Right cardiac atrium (tissue), 5 donors: ENCODE measurements around the gene FBXO36. TPM values are rescaled to one million over a fixed set of nuclear protein-coding genes. Genes with fewer than 3 reads are reported as not detected.

ENCODE experiments used
- ATAC-seq, 2 donors: fragments of 200-7000 bp; cut with Tn5 transposase; one replicate each; pipeline versions ENCODE4 v1.8.0 to v1.9.1; 2020; ENCODE audit warnings: moderate library complexity in 2 of 2, mild to moderate bottlenecking in 1 of 2
- DNase-seq, 3 donors: peaks; one replicate each; pipeline ENCODE4 v3.0.0-alpha.2; 2020
- H3K27ac ChIP-seq: one replicate; pipeline ENCODE4 v1.5.1; 2013; ENCODE audit warnings: mild to moderate bottlenecking, low read length, control low read depth, moderate library complexity
- H3K27me3 ChIP-seq: one replicate; pipeline ENCODE4 v1.6.1; 2013; ENCODE audit not compliant: control insufficient read depth, insufficient read depth
- H3K4me1 ChIP-seq: one replicate; pipeline ENCODE4 v1.6.1; 2013; ENCODE audit warnings: low read length; ENCODE audit not compliant: control insufficient read depth, insufficient read depth
- H3K4me3 ChIP-seq: one replicate; pipeline ENCODE4 v1.5.1; 2013; ENCODE audit warnings: low read length, control low read depth
- H3K9me3 ChIP-seq: one replicate; pipeline ENCODE4 v1.6.1; 2013; ENCODE audit warnings: low read length; ENCODE audit not compliant: control insufficient read depth
- WGBS: extraction: QIAGEN DNeasy Blood & Tissue Kit; methylation state at CpG from one replicate; pipeline ENCODE4 v1.1.7; 2013; 5-methylcytosine and 5-hydroxymethylcytosine counted together
- intact Hi-C, 4 donors: fragments of 100-400 bp; cut with DNase I; formaldehyde crosslinking; loops; one replicate each; pipeline versions ENCODE4 v1.11.0 to v1.14.0; 2022 to 2023
- long read RNA-seq, 4 donors: library from polyadenylated mRNA; unstranded; transcript quantifications; one replicate each; pipeline ENCODE4 v2.0.0, GENCODE V29; 2020 to 2021
- polyA plus RNA-seq: library from polyadenylated mRNA; stranded (reverse); fragments of 200-250 nt; gene quantifications from one replicate; pipeline ENCODE4 v1.2.3, GENCODE V29; 2013
- total RNA-seq, 4 donors: library from RNA; stranded (reverse); fragmentation: NEBNext Ultra II Directional; extraction: Animal tissue kit (Norgen Biotek cat#: 25700); gene quantifications; one replicate each; pipeline ENCODE4 v1.2.1, GENCODE V29; 2021
- donor health status: healthy with polysubstance abuse.
- donor health status: DM: no; HTN: yes; CAD: no.
- donor health status: DM: no; HTN: no; CAD: no.
- donor health status: DM: no; HTN: yes; CAD: no; lungs with severe emphysema.
- donor health status: DM: yes; HTN: yes; CAD: no.

The FBXO36 gene, protein sequence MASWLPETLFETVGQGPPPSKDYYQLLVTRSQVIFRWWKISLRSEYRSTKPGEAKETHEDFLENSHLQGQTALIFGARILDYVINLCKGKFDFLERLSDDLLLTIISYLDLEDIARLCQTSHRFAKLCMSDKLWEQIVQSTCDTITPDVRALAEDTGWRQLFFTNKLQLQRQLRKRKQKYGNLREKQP
- 1 to 10 TPM; 1.2 to 2.4 (median 1.5) TPM for total RNA-seq
- polyA plus RNA-seq = 0.77 TPM
- long read RNA-seq, donor 1, transcript FBXO36-201 (4 exons, 2,810 nt) = major isoform, 7 of 12 reads
- long read RNA-seq, donor 1, partial matches to known transcripts = 0 of 12 reads
- long read RNA-seq, donor 1, other reads (novel, unspliced or antisense) = 3 of 12 reads
- long read RNA-seq, donor 2, partial matches to known transcripts = 1 of 6 reads
- long read RNA-seq, donor 2, other reads (novel, unspliced or antisense) = 1 of 6 reads
- long read RNA-seq, donor 3, transcript FBXO36-201 (4 exons, 2,810 nt) = major isoform, 15 of 20 reads
- long read RNA-seq, donor 3, partial matches to known transcripts = 1 of 20 reads
- long read RNA-seq, donor 3, other reads (novel, unspliced or antisense) = 3 of 20 reads
- long read RNA-seq, donor 4, partial matches to known transcripts = 1 of 3 reads
- long read RNA-seq, donor 4, other reads (novel, unspliced or antisense) = 0 of 3 reads

DNA sequence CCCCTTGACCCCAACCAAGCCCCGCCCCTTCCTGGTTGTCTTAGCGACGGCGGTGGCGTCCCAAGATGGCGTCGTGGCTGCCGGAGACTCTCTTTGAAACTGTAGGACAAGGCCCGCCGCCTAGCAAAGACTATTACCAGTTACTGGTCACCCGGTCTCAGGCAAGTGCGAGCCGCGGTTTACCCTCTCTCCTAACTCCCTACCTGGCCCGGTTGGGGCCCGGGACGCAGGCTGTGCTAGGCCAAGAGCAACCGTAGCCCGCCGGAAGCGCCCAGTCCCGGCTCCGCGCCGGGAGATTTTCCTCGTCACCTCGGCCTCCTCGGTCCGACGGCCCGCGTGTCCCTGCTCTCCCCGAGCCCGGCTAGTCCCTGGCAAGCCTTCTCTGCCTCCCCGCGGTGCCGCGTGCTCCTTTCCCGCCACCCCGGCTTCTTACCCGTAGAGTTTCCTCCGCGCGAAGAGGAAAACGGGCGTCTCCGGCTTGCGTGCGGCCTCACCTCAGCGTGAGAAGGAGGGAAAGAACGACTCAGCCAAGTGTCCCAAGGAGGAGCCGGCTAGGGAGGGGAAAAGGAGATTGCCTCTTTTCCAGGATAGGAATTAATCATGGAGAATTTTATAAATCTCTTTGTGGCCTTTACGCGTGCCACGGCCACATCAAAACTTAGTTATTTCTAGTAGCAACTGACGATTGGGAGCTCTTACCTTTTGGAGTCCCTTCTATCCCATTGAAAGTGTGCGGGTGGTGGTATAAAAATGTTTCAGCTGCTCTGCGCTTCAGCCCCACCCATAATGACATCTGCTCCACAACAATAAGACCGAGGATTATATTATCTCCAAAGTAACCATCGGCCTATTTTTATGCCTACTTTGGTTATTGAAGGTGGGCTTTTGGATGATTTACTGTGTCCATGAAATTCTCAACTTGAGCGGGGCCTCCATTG, at the start of gene FBXO36:
FBXO36 (plus strand) TSS at position 55 of the 938 bp plus-strand sequence; CDS start at position 66, 11 bp downstream.
- DNase-seq (peak; percentile 87 to 95 (median 94)), ATAC-seq (peak; percentile 84 to 85)
- Histone ChIP-seq H3K4me3 (peak within 1 kb of the TSS; percentile 89), H3K27me3 (no peaks in the 10 kb centered on the region), H3K27ac (peak within 1 kb of the TSS; percentile 99), H3K9me3 (no peaks in the 10 kb centered on the region), H3K4me1 (no peaks in the 10 kb centered on the region)
- intact Hi-C loops = loop anchor here in 2 of 4 donors (5.0 to 10.0 kb wide), 2 partner anchors 118 to 120 kb away; no protein-coding TSS in a partner anchor
- under 1% methylated on average over 61 of the region's 61 CpGs for WGBS

DNA sequence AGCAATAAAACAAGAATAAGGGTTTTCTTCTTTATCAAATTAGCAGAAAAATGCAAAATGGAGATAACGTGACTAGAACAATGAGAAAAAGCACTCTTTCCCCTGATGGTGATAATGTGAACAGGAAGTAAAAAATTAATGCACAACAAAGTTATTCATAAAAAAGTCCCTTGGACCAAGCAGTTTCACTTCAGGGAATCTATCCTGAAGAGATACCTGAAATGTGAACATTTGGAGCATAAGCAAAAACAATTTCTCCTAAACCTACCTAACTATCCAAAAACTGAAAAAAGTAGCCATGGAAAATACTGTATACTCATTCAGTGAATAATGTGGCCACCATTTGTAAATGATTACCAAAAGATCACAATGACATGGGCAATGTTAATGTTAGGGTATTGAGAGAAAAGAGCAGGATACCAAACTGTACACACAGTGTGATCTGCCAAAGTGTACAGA, 49.2 kb upstream of the FBXO36 start:
- intact Hi-C loops = no loop called here

DNA sequence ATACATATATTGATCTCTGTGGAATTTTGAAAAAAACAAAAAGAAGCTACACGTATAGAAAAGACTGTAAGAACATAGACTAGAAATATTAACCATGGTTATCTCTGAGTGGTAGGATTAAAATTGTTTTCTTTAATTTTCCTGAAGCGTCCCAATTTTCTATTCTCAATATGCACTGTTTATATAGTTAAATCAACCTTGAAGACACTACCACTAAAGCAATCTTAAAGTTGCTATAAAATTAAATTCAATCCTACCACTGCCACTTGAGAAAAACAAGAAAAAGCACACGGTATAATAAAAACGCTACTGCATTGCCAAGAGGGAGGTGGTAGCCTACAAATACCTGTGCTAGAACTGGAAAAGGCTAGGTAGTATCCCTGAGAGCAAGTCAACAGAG, 47.7 kb upstream of the FBXO36 start:
- intact Hi-C loops = no loop called here
- no peaks in the 10 kb centered on the region for H3K27me3 ChIP-seq
- H3K4me3 ChIP-seq = no peak overlapping the region
- H3K27ac ChIP-seq = no peak overlapping the region
- WGBS = 84% methylated on average over 4 of the region's 4 CpGs
- H3K9me3 ChIP-seq = no peaks in the 10 kb centered on the region
- no peak for ATAC-seq
- no peak for DNase-seq
- H3K4me1 ChIP-seq = peaks cover 3% of the 10 kb centered on the region

More for the DNA sequence above, 49.2 kb upstream of the FBXO36 start:
- Histone ChIP-seq H3K4me1 (peaks cover 3% of the 10 kb centered on the region), H3K27ac (no peak overlapping the region), H3K4me3 (no peak overlapping the region), H3K27me3 (no peaks in the 10 kb centered on the region), H3K9me3 (no peaks in the 10 kb centered on the region)
- no peak for DNase-seq
- ATAC-seq = no peak
- WGBS = 38% methylated on average over 1 of the region's 1 CpG

DNA sequence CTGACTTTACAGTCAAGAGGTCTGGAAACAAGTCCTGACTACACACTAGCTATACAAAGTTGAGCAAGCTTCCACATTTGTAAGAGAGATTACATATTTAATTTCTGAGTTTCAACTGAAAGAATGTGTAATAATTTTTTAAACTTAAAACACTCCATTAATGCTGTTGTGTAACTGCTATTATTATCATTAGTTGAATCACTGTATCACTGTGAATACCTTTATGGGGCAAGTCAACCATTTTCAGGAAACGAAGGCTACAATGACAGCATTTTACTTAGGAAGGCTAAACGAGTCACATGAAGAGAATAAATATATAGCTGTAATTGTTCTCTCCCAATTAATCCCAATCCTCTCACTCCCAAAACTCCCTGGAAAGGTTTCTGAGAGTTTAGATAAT, 46.8 kb upstream of the FBXO36 start:
- H3K4me3 ChIP-seq = no peak overlapping the region
- no peak overlapping the region for H3K27ac ChIP-seq
- no peaks in the 10 kb centered on the region for H3K27me3 ChIP-seq
- ATAC-seq (no peak), DNase-seq (no peak)
- peaks cover 3% of the 10 kb centered on the region for H3K4me1 ChIP-seq
- 83% methylated on average over 2 of the region's 2 CpGs for WGBS
- intact Hi-C loops = no loop called here
- H3K9me3 ChIP-seq = no peaks in the 10 kb centered on the region

DNA sequence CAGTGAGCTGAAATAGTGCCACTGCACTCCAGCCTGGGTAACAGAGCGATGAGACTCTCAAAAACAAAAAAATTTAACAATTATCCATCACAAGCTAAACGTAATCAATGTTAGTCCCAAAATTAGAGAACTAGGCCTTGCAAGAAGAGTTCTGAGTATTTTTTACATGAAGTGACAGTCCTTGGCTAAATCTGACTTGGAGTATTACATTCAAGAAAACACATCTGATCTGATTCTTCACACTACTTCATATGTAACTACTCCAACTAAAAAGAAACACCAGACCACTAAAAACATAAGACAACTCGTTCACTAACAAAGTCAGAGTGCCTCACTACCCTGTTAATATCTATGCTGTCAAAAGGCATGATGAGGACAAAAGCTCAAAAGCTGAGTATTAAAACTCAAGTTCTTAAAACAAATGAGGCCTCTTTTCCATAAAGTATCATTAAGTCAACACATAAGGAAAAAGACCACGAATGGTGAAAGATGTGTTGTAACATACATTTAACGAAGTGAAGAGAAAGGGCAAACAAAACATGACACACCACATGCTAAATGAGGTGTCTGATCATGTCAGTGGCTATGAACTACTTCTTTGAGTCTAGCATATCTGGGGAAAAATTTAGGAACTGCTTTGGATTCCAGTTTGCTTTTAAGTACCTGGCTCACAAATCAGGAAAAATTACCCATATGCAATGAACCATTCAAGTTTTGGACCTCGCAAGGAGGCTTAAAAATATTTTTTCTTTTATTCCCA, 42.9 kb upstream of the FBXO36 start:
- DNase-seq (no peak), ATAC-seq (no peak)
- Histone ChIP-seq H3K27me3 (no peaks in the 10 kb centered on the region), H3K27ac (no peak overlapping the region), H3K4me3 (no peak overlapping the region), H3K9me3 (no peaks in the 10 kb centered on the region), H3K4me1 (no peaks in the 10 kb centered on the region)
- intact Hi-C loops = no loop called here
- 90% methylated on average over 6 of the region's 6 CpGs for WGBS

DNA sequence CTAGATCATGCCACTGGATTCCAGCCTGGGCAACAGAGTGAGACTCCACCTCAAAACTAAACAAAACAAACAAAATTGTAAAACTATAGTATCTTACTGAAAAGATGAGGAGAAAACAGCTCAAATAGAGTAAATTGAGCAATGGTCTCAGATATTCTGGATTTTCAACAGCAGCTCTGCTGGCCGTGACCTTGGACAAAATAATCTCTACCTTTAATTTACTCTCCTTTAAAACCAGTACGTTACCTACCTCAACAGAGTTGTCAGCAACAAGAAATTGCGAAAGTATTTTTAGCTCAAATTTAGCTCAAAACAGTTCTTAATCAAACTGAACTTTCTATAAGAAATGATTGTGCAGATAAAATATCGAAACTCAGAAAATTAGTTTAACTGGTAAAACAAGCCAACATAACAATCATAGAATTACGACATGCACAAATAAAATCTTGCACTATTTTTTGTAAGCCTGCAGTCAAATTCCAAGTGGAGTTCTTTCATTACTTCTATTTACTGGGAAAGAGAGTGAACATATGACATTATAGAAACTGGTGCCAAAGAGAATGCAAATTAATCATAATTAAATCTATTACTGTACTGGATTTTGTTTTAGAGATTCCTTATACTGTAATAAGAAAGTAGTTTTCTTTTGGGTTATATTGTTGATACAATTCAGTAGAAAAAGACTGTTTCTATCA, 41.3 kb upstream of the FBXO36 start:
- intact Hi-C loops = no loop called here
- 80% methylated on average over 5 of the region's 5 CpGs for WGBS
- H3K9me3 ChIP-seq = no peaks in the 10 kb centered on the region
- no peaks in the 10 kb centered on the region for H3K27me3 ChIP-seq
- ATAC-seq (no peak), DNase-seq (no peak)
- H3K4me3 ChIP-seq = no peak overlapping the region
- H3K4me1 ChIP-seq = peaks cover 2% of the 10 kb centered on the region
- H3K27ac ChIP-seq = no peak overlapping the region

DNA sequence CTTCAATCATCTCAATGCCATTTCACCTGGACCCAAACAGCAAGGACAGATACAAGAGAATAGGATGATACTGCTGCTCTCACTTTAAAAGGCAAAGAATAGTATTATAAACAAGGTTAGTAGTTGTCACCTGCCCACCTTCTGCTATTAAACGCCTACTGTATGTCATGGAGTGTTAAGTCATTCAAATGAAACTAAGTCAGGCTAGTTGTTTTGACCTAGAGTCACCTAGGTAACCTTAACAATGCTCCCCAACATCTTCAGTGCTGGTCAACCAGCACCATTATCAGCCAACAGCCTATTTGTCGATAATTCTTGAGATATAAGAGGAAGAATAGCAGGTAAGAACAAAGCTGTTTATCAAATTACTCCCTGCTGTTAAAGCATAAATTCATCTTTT, 39.7 kb upstream of the FBXO36 start:
- no peak for DNase-seq
- H3K9me3 ChIP-seq = no peaks in the 10 kb centered on the region
- peaks cover 2% of the 10 kb centered on the region for H3K4me1 ChIP-seq
- intact Hi-C loops = no loop called here
- H3K4me3 ChIP-seq = no peak overlapping the region
- WGBS = 86% methylated on average over 2 of the region's 2 CpGs
- ATAC-seq = no peak
- no peaks in the 10 kb centered on the region for H3K27me3 ChIP-seq
- H3K27ac ChIP-seq = no peak overlapping the region

DNA sequence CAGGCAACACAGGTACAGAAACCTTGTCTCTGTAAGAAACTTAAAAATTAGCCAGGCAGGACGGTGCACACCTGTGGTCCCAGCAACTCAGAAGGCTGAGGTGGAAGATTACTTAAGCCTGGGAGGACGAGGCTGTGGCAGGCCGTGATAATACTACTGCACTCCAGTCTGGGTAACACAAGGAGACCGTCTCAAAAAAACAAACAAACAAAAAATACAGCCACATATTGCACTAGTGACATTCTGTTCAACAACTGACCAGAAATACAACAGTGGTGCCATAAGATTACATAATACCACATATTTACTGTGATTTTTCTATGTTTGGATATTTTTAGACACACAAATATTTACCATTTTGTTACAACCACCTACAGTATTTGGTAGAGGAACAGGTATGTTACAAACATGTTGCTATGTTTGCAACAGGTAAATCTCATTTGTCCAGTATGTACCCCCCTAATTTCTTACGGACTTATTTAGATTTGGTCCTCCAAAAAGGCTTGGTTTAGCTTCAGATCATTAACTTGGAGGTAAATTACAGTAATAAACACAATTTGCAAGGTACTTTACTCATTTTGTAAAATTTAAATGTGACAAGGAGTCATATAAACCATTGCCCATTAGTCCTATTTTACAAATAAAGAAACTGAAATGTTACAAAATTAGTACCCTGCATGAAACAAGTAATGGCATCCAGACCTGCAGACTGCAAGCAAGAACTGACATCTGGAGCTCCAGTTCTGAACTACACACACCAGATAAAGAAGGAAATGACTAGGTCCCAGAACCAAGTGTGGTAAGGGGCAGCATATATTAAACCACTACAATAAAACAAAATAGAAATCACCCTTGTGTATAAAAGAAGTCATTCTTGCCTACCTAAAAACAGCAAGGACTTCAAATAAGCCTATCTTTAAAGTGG, 37.3 kb upstream of the FBXO36 start:
- Histone ChIP-seq H3K9me3 (no peaks in the 10 kb centered on the region), H3K27me3 (no peaks in the 10 kb centered on the region), H3K4me3 (no peak overlapping the region), H3K27ac (no peak overlapping the region), H3K4me1 (peaks cover 2% of the 10 kb centered on the region)
- DNase-seq = no peak
- intact Hi-C loops = no loop called here
- 87% methylated on average over 5 of the region's 5 CpGs for WGBS
- ATAC-seq = no peak

DNA sequence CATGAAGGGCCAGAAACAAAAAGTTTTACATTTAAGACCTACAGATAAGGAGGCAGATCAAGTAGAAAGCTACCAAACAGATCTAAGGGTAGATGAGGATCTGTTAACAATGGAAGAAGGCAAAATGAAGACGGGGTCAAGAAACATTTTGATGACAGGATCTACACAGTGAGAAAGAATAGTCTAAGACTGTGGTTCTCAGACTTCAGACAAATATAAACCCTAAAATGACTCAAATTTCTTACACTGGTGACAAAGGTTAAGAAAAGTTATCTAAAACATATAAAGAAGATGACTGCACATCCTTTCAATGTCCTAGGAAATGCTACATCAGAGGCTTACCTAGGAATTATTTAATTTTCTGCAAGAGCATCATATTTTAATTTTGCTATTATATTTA, 34.9 kb upstream of the FBXO36 start:
- intact Hi-C loops = no loop called here
- 89% methylated on average over 1 of the region's 1 CpG for WGBS
- no peak for ATAC-seq

More for the DNA sequence above, 34.9 kb upstream of the FBXO36 start:
- H3K27ac ChIP-seq = no peak overlapping the region
- H3K4me3 ChIP-seq = no peak overlapping the region
- no peaks in the 10 kb centered on the region for H3K27me3 ChIP-seq
- DNase-seq = no peak
- H3K9me3 ChIP-seq = no peaks in the 10 kb centered on the region
- peaks cover 2% of the 10 kb centered on the region for H3K4me1 ChIP-seq
